Stimulated activated CD4-positive, alpha-beta T cell treated with anti-CD3 and anti-CD28 coated beads, Interleukin-12 subunit alpha, Interleukin-12 subunit beta, amount 100 ng/mL, for 48 hours (primary cell): ENCODE data around the gene TRIM28.
"Not testable (repeated sequence)": the region's sequence is repeated elsewhere in the genome, so short reads cannot be mapped to it uniquely, and the experiment has no call there.

Experiments
- DNase-seq, 3 donors: peaks; one replicate each; pipeline ENCODE4 v3.0.0-alpha.2; 2020; ENCODE audit warnings: low read depth in 2 of 3, low spot score in 1 of 3

TRIM28 gene

DNA sequence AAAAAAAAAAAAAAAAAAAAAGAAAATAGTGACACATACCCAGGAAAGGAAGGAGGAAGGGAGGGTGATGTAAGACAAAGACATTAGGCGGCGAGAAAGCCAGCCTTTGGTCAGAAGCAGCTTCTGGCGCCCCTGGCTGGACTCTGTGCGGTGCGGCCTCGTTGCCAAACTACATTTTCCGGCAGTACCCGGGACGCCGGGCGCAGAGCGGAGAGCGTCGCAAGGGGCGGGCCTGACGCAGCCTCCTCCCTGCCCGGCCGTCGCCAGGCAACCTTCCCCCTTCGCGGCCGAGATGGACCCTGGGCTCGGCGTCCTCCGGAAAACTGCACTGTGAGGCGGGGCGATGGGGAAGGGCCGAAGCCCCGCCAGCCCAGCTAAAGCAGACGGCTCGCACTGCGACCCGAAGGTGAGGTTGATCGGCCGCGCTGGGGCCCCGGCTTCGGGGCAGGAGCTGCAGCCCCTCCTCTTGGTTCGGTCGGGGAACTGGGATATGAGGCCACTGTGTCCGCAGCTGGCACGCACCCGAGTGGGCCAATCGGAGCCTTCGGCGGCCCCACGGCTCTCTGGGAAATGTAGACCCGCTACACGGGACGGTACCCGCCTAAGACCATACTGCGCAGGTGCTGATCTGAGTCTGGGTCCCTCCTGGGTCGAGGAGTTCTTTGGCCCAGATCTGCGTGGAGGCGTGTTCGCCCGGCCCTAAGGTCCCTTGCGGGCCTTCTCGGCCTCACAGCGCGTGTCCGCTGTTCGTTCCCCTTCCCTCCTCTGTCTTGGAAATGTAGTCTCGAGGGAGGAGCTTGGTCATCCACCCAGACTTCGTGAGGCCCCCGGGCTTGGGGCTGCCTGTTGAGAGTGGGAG lies 31.5 kb downstream of the TRIM28 start:
- peak; percentile 62 to 81 (median 75) for DNase-seq

DNA sequence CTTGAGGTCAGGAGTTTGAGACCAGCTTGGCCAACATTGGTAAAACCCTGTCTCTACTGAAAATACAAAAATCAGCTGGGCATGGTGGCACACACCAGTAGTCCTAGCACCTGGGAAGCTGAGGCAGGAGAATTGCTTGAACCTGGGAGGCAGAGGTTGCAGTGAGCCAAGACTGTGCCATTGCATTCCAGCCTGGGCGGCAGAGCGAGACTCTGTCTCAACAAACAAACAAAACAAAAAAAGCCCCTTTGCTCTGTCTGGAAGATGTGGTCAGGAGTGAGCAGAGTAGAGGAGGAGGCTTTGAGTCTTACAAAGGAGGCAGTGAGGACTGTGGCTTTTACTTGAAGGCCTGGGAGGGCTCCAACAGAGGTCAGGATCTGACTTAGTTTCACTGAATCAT lies 33.7 kb downstream of the TRIM28 start:
- DNase-seq = not testable (repeated sequence)

DNA sequence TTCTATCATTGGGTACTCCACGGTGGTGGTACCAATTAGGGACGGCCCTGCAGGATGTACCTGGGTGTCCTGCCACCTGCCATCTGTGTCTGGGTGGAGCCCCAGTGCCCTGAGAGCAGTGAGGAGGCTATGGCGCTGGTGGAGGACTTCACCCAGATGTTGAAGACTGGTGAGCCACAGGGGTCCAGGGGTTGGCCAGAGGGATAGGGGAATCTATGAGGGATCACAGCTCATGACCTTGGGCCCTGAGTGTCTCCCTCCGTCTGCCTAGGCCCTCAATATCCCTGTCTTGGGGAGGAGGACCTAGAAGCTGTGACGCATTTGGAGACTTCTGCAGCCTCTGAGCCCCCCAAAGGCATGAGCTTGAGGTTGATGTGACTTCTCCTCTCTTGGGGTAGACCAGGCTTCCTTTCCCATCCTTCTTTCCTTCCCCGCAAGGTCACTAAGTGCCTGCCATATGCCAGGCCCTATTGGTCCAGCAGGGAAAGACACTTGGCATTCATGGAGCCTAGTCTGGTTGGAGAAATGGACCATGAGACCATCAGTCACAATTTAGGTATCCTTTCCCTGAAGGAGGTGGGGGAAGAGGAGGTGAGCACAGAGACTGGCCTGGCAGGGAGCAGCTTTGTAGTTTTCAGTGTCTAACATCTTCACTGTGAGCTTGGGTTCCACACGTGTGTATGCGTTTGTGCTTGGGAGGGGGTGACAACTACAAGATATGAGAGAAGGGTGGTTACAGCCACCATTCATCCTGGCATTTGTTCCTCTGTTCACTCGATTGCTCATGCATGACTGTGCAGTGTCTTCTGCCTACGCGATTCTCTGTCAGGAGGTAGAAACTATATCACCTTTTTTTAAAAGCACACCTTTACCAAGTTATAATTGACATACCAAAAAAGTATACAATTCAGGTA lies 34.4 kb downstream of the TRIM28 start:
- no peak for DNase-seq

DNA sequence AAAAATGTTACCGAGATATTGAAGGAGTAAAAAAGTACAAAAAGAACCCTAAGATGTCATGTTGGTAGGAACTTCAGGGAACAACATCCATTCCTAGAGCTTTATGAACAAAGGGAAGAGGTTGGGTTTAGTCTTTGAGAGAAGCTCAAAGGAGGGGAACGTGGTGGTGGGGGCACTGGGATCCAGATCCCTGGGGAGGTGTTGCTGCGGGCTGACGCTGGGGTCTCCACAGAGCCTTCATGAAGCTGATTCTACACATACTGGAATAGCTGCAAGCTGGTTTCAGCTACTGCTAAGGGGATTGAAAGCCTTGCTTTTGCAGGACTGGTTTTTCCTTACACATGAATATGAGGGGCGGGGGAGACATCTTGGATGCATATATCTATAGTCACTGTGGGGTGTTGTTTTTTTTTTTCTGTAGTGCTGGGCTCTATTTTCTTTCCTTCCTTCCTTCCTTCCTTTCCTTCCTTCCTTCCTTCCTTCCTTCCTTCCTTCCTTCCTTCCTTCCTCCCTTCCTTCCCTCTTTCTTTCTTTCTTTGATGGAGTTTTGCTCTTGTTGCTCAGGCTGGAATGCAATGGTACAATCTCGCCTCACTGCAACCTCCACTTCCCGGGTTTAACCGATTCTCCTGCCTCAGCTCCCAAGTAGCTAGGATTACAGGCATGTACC lies 35.7 kb downstream of the TRIM28 start:
- DNase-seq = no peak

DNA sequence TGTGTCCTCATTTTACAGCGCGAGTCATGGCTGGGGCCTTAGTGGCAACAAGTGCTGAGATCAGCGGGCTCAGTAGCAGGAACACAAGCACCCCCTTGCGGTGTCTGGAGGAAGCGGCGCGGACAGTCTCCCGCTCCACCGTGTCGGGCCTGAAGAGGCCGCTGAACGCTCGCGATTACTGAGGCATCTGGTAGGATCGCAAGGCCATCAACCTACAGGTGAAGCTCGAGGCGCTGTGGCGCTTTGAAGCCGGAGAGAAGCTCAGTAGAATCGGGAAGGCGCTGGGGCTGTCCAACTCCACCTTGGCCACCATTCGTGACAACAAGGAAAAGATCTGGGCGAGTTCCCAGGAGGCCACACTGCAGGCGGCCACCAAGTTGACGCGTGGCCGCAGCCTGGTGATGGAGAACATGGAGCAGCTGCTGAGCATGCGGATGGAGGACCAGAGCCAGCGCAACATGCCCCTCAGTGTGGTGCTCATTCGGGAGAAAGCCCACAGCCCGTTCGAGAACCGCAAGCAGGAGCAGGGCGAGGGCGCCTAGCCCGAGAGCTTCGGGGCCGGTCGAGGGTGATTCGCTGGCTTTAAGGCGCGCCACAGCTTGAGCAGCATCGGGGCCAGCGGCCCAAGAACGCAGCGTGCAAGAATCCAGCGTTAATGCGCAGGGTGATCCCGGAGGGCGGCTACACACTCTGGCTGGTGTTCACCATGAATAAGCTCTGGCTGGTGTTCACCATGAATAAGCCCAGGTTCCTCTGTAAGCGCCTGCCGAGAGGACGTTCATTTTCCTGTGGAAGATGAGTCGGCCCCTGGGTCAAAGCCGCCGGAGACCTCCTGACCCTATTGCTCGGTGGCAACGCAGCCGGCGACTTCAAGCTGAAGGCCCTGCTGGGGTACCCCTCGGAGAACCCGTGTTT lies 37.6 kb downstream of the TRIM28 start:
- DNase-seq = peak; percentile 85 to 96 (median 88)

DNA sequence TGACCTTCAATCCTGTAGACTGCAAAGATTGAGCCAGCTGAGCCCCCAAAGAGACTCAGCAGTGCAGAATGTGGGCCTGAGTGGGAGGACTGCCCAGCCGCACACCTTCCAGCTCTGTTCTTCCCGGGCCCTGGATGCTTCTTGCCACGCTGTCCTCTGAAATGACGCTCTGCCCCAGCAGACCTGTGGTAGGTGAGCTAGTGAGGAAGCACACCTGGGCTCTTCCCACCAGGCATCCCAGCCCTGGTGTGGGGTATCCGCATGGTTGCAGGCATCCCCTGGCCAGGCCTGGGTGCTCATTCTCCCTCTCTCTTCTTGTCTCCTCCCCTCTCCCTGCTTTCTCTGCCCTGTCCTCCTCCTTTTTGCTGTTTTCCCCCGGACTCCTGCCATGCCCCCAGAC lies 39.1 kb downstream of the TRIM28 start:
- DNase-seq = no peak

DNA sequence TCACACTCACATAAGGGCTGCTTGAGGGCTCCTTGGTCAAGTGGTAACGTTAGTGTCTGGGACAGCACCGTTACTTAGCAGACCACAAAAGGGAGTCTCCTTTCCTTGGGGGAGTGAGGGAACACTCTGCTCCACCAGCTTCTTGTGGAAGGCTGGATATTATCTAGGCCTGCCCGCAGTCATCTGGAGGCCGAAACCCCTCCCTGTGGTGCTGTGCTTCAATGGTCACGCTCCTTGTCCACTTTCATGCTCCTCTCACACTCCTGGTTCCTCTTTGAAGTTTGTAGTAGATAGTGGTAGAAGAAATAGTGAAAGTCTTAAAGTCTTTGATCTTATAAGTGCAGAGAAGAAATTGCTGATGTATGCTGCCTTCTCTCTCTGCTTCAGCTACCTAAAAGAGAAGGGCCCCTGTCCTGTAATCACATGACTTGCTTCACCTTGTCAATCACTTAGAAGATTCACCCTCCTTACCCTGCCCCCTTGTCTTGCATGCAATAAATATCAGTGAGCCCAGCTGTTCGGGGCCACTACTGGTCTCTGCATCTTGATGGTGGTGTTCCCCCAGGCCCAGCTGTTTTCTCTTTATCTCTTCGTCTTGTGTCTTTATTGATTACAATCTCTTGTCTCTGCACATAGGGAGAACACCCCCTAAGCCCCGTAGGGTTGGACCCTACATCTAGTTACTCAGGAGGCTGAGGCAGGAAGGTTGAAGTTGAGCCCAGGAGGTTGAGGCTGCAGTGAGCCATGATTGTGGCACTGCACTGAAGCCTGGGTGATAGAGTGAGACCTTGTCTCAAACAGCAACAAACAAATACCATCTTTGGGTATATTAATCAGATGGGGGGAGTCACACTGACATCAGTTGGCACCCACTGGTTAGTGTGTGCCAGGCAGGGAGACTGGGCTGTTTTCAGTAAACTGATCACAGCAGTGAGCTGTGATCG lies 40.9 kb downstream of the TRIM28 start:
- no peak for DNase-seq

DNA sequence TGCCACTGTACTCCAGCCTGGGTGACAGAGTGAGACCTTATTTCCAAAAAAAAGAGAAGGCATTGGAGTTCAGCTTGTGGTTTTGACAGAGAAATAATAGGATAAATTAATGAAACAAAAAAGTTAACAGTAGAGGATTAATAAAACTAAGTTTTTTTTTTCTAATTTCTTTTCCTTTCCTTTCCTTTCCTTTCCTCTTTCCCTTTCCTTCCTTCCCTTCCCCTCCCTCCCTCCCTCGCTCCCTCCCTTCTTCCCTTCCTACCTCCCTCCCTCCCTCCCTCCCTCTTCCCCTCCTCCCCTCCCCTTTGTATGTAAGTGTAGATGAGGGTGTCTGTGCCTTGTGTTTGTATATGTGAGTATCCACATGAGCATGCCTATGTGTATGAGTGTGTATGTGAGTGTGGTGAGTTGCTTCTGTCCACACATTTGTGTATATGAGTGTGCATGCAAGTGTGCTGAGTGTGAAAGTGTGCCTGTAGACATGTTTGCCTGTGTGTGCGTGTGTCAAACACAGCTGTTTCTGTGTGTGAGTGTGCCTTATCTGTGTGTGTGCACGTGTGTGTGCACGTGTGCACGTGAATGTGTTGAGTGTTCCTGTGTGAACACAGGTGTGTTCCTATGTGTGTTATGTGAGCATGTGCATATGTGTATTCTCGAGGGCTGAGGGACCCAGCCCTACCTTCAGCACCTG lies 41.7 kb downstream of the TRIM28 start:
- DNase-seq = no peak

DNA sequence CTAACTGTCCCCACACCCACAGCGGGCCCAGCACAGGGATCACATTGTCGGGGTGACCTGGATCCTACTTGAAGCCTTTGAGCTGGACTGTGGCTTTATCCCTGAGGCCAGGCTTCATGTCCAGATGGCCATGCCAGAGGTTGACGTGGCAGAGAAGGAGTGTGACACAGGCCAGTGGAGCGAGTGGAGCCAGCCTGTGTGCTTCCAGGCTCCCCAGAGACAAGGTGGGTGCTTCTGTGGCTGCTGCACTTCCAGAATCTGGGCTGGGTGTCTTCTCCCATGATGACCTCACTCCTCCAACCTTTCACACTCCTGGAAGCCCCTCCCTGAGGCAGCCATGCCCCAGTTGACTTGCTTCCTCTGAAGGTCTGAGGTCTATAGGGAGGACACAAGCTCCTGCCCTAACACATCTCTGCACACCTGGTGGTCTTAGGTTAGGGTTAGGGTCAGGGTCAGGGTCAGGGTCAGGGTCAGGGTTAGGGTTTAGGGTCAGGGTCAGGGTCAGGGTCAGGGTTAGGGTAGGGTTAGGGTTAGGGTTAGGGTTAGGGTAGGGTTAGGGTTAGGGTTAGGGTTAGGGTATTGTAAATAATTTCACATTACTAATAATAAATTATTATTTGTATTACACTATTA lies 42.4 kb downstream of the TRIM28 start:
- no peak for DNase-seq
